ENCODE data around the gene APOC1.
"Not testable (repeated sequence)": the region's sequence is repeated elsewhere in the genome, so short reads cannot be mapped to it uniquely, and the experiment has no call there.

The APOC1 gene

GRCh38 chr19:44888335-44888734, 26.1 kb upstream of the APOC1 start:
- in situ Hi-C loops (cut with MboI; ENCODE audit: low sequenced_read_pairs): not testable (repeated sequence)

GRCh38 chr19:44889830-44890365, 24.5 kb upstream of the APOC1 start:
- in situ Hi-C loops (cut with MboI; ENCODE audit: low sequenced_read_pairs): no loop called here

- in situ Hi-C loops (cut with MboI; ENCODE audit: low sequenced_read_pairs): no loop called here
Observed at GRCh38 chr19:44890366-44891015, 23.9 kb upstream of the APOC1 start.

- in situ Hi-C loops (cut with MboI; ENCODE audit: low sequenced_read_pairs): no loop called here
Observed at GRCh38 chr19:44891016-44891882, 23.2 kb upstream of the APOC1 start, which contains the start of gene TOMM40. TSS of gene TOMM40 (plus strand) at chr19:44891254. CDS start at chr19:44891416, 162 bp downstream.

- in situ Hi-C loops (cut with MboI; ENCODE audit: low sequenced_read_pairs): no loop called here
Observed at GRCh38 chr19:44892932-44893331, 21.5 kb upstream of the APOC1 start.

- in situ Hi-C loops (cut with MboI; ENCODE audit: low sequenced_read_pairs): no loop called here
Observed at GRCh38 chr19:44893332-44894051, 20.9 kb upstream of the APOC1 start.

- in situ Hi-C loops (cut with MboI; ENCODE audit: low sequenced_read_pairs): no loop called here
Observed at GRCh38 chr19:44894052-44894400, 20.4 kb upstream of the APOC1 start.

GRCh38 chr19:44894946-44895345, 19.5 kb upstream of the APOC1 start:
- in situ Hi-C loops (cut with MboI; ENCODE audit: low sequenced_read_pairs): no loop called here

- in situ Hi-C loops (cut with MboI; ENCODE audit: low sequenced_read_pairs): no loop called here
Observed at GRCh38 chr19:44897835-44898234, 16.6 kb upstream of the APOC1 start.

GRCh38 chr19:44900328-44901244, 13.8 kb upstream of the APOC1 start:
- in situ Hi-C loops (cut with MboI; ENCODE audit: low sequenced_read_pairs): no loop called here

- in situ Hi-C loops (cut with MboI; ENCODE audit: low sequenced_read_pairs): no loop called here
Observed at GRCh38 chr19:44903216-44903601, 11.2 kb upstream of the APOC1 start.

GRCh38 chr19:44903602-44904425, 10.6 kb upstream of the APOC1 start:
- in situ Hi-C loops (cut with MboI; ENCODE audit: low sequenced_read_pairs): no loop called here

GRCh38 chr19:44904426-44904994, 9.9 kb upstream of the APOC1 start:
- in situ Hi-C loops (cut with MboI; ENCODE audit: low sequenced_read_pairs): no loop called here

GRCh38 chr19:44905437-44906160, 8.8 kb upstream of the APOC1 start, which contains the start of gene APOE:
TSS of gene APOE (plus strand) at chr19:44905796. CDS start at chr19:44906625, 829 bp downstream.
- in situ Hi-C loops (cut with MboI; ENCODE audit: low sequenced_read_pairs): no loop called here

- in situ Hi-C loops (cut with MboI; ENCODE audit: low sequenced_read_pairs): no loop called here
Observed at GRCh38 chr19:44907613-44908012, 6.8 kb upstream of the APOC1 start.

- in situ Hi-C loops (cut with MboI; ENCODE audit: low sequenced_read_pairs): no loop called here
Observed at GRCh38 chr19:44908074-44908835, 6.2 kb upstream of the APOC1 start.

GRCh38 chr19:44908836-44909261, 5.6 kb upstream of the APOC1 start:
- in situ Hi-C loops (cut with MboI; ENCODE audit: low sequenced_read_pairs): no loop called here

Measured in HL-60/S4 (cell line).